COLO829 (cell line): ENCODE measurements around the gene S100PBP.

Experiments
- DNase-seq: peaks from one replicate; pipeline ENCODE4 v3.0.0; 2012; ENCODE audit warnings: low spot score

Gene S100PBP

GRCh38 chr1:32888134-32888533 is 70.7 kb downstream of the S100PBP start:
- no peak for DNase-seq

- DNase-seq, result no peak
Measured at GRCh38 chr1:32888677-32889420, 71.4 kb downstream of the S100PBP start.

- DNase-seq, result no peak
Measured at GRCh38 chr1:32889731-32890278, 72.4 kb downstream of the S100PBP start.

GRCh38 chr1:32890516-32891240 is 73.2 kb downstream of the S100PBP start:
- DNase-seq, result no peak

- DNase-seq, result no peak
Measured at GRCh38 chr1:32891241-32891570, 73.8 kb downstream of the S100PBP start.

- DNase-seq, result no peak
Measured at GRCh38 chr1:32891630-32892029, 74.2 kb downstream of the S100PBP start.

- peak; percentile 37 for DNase-seq
Measured at GRCh38 chr1:32892368-32893197, 75.1 kb downstream of the S100PBP start.

GRCh38 chr1:32893198-32894018 is 76.0 kb downstream of the S100PBP start:
- no peak for DNase-seq

- DNase-seq, result no peak
Measured at GRCh38 chr1:32894019-32894600, 76.7 kb downstream of the S100PBP start.

GRCh38 chr1:32894681-32895080 is 77.2 kb downstream of the S100PBP start:
- no peak for DNase-seq

GRCh38 chr1:32895325-32896215 is 78.1 kb downstream of the S100PBP start:
- DNase-seq, result no peak

GRCh38 chr1:32896451-32896850 is 79.0 kb downstream of the S100PBP start:
- DNase-seq, result no peak

- no peak for DNase-seq
Measured at GRCh38 chr1:32897082-32898049, 79.9 kb downstream of the S100PBP start.

GRCh38 chr1:32898056-32898455 is 80.6 kb downstream of the S100PBP start:
- no peak for DNase-seq

- no peak for DNase-seq
Measured at GRCh38 chr1:32898958-32899357, 81.5 kb downstream of the S100PBP start.

- no peak for DNase-seq
Measured at GRCh38 chr1:32899586-32900296, 82.3 kb downstream of the S100PBP start.

GRCh38 chr1:32900371-32900955 is 83.0 kb downstream of the S100PBP start:
- no peak for DNase-seq
